NCI-H1105 treated with DMSO at 0.1 percent for 48 hours (cell line): ENCODE results near the gene UGT1A3.
"Not testable (repeated sequence)": the region's sequence is repeated elsewhere in the genome, so short reads cannot be mapped to it uniquely, and the experiment has no call there.

Source experiments
- DNase-seq: peaks from one replicate; lab custom pipeline; 2025; lab: John Stamatoyannopoulos, UW

UGT1A3 gene

GRCh38 chr2:233728723-233729301, at the start of gene UGT1A3:
Gene UGT1A3 (plus strand): TSS chr2:233729042. CDS start chr2:233729127, 85 bp downstream.
- DNase-seq = no peak

DNA sequence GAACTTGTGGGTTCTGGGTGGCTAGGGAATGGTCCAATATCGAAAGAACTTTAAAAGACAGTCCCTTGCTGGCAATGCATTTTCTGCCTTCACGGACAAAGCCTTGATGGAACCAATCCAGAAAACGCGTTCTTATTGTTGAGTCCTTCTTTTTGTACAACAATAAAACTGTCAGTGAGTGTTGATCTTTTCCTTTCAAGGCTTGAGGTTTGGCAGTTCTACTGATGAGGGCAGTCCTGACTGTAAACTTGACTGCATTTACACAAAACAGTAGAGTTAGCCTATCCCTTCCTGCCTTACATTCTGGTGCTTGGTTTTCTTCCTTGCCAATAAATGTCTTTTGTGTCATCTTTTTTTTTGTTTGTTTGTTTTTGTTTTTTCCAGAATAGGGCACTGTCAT, 49.6 kb upstream of the UGT1A3 start:
- DNase-seq = no peak

GRCh38 chr2:233680361-233681045, 48.3 kb upstream of the UGT1A3 start:
- no peak for DNase-seq

- DNase-seq = no peak
These were observed 47.2 kb upstream of the UGT1A3 start, which contains the start of gene UGT1A7 for GRCh38 chr2:233681521-233682099. Gene UGT1A7 (plus strand): TSS chr2:233681901. CDS start chr2:233681938, 37 bp downstream.

- DNase-seq = no peak
These were observed 44.2 kb upstream of the UGT1A3 start for GRCh38 chr2:233684640-233685039.

DNA sequence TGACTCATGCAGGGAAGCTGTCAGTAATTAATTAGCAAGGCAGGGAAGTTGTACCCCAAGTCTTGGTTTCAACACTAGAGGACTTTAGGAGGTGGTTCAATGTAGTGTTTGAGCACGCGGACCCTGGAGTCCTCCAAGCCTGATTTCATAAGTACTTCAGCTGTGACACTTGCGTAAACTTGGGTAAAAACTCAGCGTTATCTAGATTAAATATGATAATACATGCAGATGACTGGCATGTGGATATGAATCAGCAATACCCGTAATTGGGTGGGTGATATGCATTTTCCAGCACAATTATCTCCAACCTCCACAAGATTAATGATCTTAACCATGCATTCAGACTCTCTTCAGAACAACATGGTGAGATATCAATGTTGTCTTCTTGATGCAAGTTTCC, 41.9 kb upstream of the UGT1A3 start:
- no peak for DNase-seq

DNA sequence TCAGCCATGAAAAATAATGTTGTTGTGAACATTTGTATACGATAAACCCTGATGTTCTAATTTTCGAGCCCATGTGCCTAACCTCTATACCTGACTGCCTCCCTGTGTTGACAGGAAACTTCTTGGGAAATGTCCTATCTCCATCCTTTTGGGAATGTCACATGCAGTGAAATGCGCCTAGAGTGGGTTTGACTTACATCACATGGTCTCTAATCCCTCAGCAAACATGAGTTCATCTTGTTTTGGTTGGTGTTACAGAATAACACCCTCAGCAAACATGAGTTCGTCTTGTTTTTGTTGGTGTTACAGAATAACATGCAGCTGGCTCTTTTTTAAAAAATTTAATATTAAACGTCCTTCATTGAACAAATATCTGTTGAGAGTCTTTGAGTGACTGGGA, 40.5 kb upstream of the UGT1A3 start:
- no peak for DNase-seq

DNA sequence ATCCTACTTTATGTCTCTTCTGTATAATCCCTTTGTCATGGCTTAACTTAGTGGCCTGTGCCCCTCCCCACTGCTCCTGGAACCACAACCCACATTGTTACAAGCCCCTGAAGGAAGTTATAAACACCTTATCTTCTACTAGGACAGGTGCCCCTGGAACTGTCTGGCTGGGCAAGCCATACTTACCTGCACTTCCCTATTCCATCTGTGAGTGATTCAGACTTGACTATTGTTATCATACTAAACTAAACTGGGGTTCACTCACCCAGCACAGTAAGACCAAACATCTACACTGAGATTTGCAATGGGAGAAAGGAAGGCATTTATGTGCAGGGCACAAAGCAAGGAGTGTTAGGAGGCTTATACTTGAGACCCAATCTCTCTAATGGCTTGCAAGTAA, 39.8 kb upstream of the UGT1A3 start:
- no peak for DNase-seq

GRCh38 chr2:233689501-233689900, 39.3 kb upstream of the UGT1A3 start:
- DNase-seq = no peak

GRCh38 chr2:233690444-233690843, 38.4 kb upstream of the UGT1A3 start:
- no peak for DNase-seq

GRCh38 chr2:233691443-233692433, 37.1 kb upstream of the UGT1A3 start:
- no peak for DNase-seq

DNA sequence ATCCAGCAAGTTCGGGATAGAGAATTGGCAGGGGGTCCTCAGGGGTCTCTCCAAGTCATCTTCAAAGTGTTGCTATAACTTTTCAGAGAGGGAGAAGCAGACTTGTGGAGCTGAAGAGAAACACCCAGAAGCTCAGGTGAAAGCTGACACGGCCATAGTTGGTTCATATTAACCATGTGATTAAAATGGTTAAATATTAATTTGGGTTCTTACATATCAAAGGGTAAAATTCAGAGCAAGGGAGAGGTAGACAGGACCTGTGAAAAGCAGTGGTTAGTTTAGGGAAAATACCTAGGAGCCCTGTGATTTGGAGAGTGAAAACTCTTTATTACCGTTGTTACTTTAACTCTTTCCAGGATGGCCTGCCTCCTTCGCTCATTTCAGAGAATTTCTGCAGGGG, 36.2 kb upstream of the UGT1A3 start, which contains the start of gene UGT1A6:
Gene UGT1A6, plus strand, starts transcription at position 243 of the 400 bp plus-strand sequence. Its CDS starts 115 bp downstream, at position 358.
- no peak for DNase-seq

DNA sequence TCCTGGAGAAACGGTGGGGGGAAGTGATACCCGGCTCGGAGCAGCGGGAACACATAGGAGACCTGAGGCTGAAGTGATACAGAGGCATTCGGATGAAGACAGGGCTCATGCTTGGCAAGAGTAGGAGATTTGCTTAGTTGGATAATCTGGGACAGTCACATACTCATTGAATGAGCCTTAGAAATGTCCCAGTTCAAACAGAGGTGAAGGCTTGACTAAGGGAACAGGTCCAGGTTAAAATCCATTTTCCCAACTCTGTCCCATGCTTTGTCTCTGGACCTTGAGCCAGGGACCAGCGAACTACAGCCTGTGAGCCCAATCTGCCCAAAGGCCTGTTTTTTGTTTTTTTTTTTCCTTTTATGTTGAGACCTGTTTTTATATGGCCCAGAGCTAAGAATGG, 34.9 kb upstream of the UGT1A3 start:
- no peak for DNase-seq

GRCh38 chr2:233698740-233699139, 30.1 kb upstream of the UGT1A3 start:
- no peak for DNase-seq

- no peak for DNase-seq
These were observed 29.3 kb upstream of the UGT1A3 start for GRCh38 chr2:233699424-233700027.

DNA sequence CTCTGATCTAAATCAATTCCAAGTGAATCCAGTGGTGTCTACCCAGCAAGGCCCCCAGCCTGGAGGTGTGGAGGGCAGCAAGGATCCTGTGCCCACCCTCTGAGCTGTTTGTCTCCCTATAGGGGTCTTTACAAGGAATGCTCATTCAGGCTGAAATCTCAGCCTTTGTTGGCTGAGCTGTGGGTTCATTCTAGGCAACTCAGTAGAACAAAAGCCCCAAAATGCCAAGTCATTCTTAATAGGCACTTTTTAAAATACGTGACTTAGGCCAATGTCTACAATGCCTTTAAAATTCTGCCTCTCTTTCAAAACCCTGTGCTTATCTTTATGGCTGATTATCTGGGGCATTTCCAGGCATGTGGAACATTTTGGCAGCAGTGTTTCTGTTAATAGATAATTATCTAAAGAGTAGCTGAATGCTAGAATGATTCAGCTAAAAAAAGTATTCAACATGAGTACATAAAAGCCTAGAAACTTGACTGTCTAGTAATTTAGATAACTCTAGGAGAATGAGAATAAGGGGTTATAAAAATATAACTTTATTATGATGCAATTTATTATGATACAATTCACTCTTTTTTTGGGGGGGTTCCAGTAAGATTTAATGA, 28.7 kb upstream of the UGT1A3 start:
- peak; percentile 66 for DNase-seq

- not testable (repeated sequence) for DNase-seq
These were observed 28.0 kb upstream of the UGT1A3 start for GRCh38 chr2:233700842-233701241.

- no peak for DNase-seq
These were observed 26.6 kb upstream of the UGT1A3 start for GRCh38 chr2:233702238-233702637.

DNA sequence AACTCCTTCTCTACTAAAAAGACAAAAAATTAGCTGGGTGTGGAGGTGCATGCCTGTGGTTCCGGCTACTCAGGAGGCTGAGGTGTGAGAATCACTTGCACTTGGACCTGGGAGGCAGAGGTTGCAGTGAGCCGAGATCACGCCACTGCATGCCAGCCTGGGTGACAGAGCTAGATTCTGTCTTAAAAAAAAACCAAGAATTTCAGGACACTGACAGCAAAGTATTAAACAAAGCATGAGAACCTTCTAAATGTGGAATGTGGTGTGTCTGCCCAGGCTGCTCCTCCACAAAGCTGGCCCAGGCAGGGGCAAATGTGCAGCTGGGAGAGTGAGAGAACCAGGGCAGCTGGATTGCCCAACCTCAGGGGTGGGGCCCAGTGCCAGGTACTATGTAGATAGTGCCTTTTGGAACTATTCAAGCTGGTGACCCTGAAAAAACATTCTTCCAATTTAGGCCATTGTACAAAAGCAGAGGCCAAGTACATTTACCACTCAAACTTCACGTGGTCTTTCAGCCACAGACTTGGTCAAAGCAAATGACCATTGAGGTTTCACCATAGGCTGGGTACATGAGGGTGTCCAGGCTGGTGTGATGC, 22.8 kb upstream of the UGT1A3 start:
- DNase-seq = no peak

DNA sequence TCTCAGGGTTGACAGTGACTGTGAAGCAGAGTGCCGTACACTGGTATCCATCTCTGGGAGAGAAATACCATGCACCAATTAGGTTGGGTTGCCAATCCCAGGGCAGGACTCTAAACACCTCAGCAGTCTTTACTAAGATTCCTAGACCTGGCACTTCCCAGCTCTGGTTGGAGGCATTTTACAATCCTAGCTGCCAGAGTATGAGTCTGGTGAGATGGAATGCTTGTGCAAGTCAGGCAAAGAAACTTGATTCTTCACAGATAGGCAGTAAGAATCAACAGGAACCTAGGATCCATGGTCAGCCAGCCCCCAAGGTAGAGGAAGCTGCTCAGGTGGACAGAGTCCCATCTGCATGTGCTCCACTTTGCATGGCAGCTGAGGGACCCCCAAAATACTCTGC, 22.1 kb upstream of the UGT1A3 start:
- no peak for DNase-seq
